ENCODE measurements around the gene ADGRG6. TPM values are rescaled to one million over a fixed set of nuclear protein-coding genes. Genes with fewer than 3 reads are reported as not detected.

Gene ADGRG6
- total and polyA plus RNA-seq, 8 donors = 1.1 to 102 (median 8.9) TPM

DNA sequence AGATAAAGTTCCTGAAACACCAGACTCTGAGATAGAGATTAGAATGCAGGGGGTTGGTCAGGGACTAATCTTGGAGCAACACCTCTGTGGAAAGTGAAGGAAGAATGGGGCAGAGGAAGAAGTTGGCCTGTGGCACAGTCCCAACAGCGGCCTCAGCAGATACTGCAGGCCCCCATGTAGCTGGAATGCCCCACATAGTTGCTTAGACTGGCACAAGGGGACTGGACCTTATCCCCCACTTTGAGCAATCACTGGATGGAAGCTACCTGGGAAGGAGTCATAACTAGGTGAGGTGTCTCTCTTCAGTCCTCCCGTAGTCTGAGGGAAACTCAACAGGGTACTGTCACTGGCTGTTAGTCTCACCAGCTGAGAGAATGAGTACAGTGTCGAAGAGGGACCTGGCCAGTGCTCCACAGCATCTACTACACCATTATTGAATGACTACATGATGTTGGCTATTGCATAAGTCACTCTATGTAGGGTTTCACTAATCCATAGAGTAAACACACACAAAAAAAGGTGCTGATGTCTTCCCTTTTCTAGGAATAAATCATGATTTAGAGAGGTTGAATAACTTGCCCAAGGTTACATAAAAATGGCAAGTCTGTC is 47.5 kb downstream of the ADGRG6 start:
- H3K4me3 ChIP-seq = no peak overlapping the region
- WGBS, 5 donors = 82 to 92% (median 85%) methylated on average over 3 of the region's 3 CpGs
- no peaks in the 10 kb centered on the region for H3K36me3 ChIP-seq
- TF ChIP-seq EP300 (IDR thresholded peaks at IDR 0.05) = no peak
- no peak for TF ChIP-seq POLR2A (IDR thresholded peaks at IDR 0.05)
- TF ChIP-seq, protein P1, sequence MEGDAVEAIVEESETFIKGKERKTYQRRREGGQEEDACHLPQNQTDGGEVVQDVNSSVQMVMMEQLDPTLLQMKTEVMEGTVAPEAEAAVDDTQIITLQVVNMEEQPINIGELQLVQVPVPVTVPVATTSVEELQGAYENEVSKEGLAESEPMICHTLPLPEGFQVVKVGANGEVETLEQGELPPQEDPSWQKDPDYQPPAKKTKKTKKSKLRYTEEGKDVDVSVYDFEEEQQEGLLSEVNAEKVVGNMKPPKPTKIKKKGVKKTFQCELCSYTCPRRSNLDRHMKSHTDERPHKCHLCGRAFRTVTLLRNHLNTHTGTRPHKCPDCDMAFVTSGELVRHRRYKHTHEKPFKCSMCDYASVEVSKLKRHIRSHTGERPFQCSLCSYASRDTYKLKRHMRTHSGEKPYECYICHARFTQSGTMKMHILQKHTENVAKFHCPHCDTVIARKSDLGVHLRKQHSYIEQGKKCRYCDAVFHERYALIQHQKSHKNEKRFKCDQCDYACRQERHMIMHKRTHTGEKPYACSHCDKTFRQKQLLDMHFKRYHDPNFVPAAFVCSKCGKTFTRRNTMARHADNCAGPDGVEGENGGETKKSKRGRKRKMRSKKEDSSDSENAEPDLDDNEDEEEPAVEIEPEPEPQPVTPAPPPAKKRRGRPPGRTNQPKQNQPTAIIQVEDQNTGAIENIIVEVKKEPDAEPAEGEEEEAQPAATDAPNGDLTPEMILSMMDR (IDR thresholded peaks at IDR 0.05) = no peak
- no peak for TF ChIP-seq POLR2AphosphoS5 (IDR thresholded peaks at IDR 0.05)
- no peak overlapping the region for H3K27ac ChIP-seq
- DNase-seq = no peak
- H3K9me3 ChIP-seq = peaks cover 0 to 8% (median 5%) of the 10 kb centered on the region in 4 donors
- H3K27me3 ChIP-seq = no peaks in the 10 kb centered on the region
- intact Hi-C loops (cut with DNase I; ENCODE audit: low total_unique reads) = no loop called here
- no peaks in the 10 kb centered on the region for H3K4me1 ChIP-seq

DNA sequence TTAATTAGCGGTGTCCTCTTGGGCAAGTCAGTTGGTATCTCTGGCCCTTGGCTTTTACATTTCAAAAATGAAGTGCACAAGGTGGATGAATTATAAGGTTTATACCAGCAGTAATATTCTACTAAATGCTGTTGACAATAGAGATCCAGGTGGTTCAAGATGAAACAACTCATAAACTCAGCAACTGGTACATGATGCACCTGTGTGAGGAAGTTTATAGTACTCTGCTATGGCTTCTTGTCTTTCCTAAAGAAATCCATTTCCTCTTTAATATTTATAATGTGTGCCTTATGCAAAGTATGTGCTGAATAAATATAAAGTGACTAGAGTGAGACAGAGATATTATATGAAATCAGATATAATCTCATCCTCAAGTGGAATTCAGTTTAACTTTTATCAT is 48.5 kb downstream of the ADGRG6 start:
- intact Hi-C loops (cut with DNase I; ENCODE audit: low total_unique reads) = no loop called here
- no peaks in the 10 kb centered on the region for H3K36me3 ChIP-seq
- H3K4me3 ChIP-seq = no peak overlapping the region
- no peak overlapping the region for H3K27ac ChIP-seq
- H3K9me3 ChIP-seq = peaks cover 0 to 8% (median 5%) of the 10 kb centered on the region in 4 donors
- TF ChIP-seq POLR2A (IDR thresholded peaks at IDR 0.05) = no peak
- no peak for TF ChIP-seq EP300 (IDR thresholded peaks at IDR 0.05)
- TF ChIP-seq POLR2AphosphoS5 (IDR thresholded peaks at IDR 0.05) = no peak
- TF ChIP-seq, protein P1 (IDR thresholded peaks at IDR 0.05) = no peak
- WGBS, 5 donors = 94 to 100% (median 98%) methylated on average over 1 of the region's 1 CpG
- H3K4me1 ChIP-seq = no peaks in the 10 kb centered on the region
- H3K27me3 ChIP-seq = no peaks in the 10 kb centered on the region
- DNase-seq = no peak

DNA sequence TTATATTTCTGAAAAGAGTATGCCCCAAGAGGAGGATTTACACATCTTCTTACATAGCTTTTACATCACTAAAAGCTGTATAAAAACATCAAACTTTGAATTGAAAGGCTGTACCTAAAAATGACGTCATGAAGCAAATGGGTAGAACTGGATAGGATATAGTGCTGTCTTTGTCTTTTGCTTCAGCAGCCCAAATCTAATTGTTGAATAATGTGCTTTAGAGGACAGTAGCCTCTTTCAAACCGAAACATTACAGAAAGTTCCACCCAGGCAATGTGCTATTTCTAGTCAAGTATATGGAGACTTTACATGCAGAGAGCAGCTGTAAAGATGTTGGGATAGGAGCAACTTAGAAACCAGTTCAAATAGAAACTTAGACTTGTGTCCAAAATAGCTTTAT is 51.9 kb downstream of the ADGRG6 start:
- Histone ChIP-seq H3K36me3 (no peaks in the 10 kb centered on the region), H3K4me1 (no peaks in the 10 kb centered on the region), H3K27me3 (no peaks in the 10 kb centered on the region), H3K27ac (no peak overlapping the region), H3K4me3 (no peak overlapping the region), H3K9me3 (peaks cover 0 to 8% (median 5%) of the 10 kb centered on the region in 4 donors)
- 81 to 97% (median 89%) methylated on average over 2 of the region's 2 CpGs for WGBS, 5 donors
- TF ChIP-seq EP300 (IDR thresholded peaks at IDR 0.05) = no peak
- no peak for TF ChIP-seq POLR2AphosphoS5 (IDR thresholded peaks at IDR 0.05)
- no peak for TF ChIP-seq POLR2A (IDR thresholded peaks at IDR 0.05)
- TF ChIP-seq, protein P1 (IDR thresholded peaks at IDR 0.05) = no peak
- peak in 1 of 2 donors; percentile 38 for DNase-seq
- intact Hi-C loops (cut with DNase I; ENCODE audit: low total_unique reads) = no loop called here

DNA sequence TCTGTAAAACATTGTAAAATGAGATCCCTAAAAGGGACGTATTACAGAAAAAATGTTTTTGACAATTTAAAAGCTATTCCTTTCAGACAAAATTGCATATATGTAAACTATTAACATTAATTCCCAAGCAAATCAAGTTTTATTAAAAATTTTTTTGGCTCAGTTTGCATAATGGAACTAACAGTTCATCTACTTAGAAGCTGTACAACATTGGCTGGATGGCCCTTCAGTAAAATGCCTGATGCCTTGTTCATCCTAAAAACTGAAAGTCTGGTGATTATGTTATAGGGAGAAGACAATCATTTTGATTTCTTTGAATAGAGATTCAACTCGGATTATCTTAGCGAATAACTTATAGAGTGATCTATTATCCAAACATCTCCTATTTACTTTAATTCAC is 52.8 kb downstream of the ADGRG6 start:
- Histone ChIP-seq H3K4me3 (no peak overlapping the region), H3K27ac (no peak overlapping the region), H3K27me3 (no peaks in the 10 kb centered on the region), H3K4me1 (no peaks in the 10 kb centered on the region), H3K36me3 (no peaks in the 10 kb centered on the region), H3K9me3 (peaks cover 0 to 8% (median 5%) of the 10 kb centered on the region in 4 donors)
- intact Hi-C loops (cut with DNase I; ENCODE audit: low total_unique reads) = no loop called here
- TF ChIP-seq EP300 (IDR thresholded peaks at IDR 0.05) (no peak), POLR2AphosphoS5 (IDR thresholded peaks at IDR 0.05) (no peak), POLR2A (IDR thresholded peaks at IDR 0.05) (no peak)
- TF ChIP-seq, protein P1 (IDR thresholded peaks at IDR 0.05) = no peak
- WGBS, 5 donors = 86 to 93% (median 90%) methylated on average over 3 of the region's 3 CpGs
- no peak for DNase-seq
